Testis (tissue), 3 donors: ENCODE results near the gene CIITA. TPM values are rescaled to one million over a fixed set of nuclear protein-coding genes. Genes with fewer than 3 reads are reported as not detected.

Experiments
- DNase-seq: peaks from one replicate; pipeline ENCODE4 v3.0.0-alpha.2; 2019
- H3K27ac ChIP-seq, 2 donors: fragments of 200-600 bp; sonication (generic); one replicate each; pipeline ENCODE4 v1.5.1; 2019
- H3K27me3 ChIP-seq: fragments of 200-600 bp; sonication (generic); one replicate; pipeline ENCODE4 v1.5.1; 2019
- H3K36me3 ChIP-seq: fragments of 200-600 bp; sonication (generic); one replicate; pipeline ENCODE4 v1.5.1; 2017; ENCODE audit warnings: low read depth; ENCODE audit errors: missing control alignments
- H3K4me1 ChIP-seq: fragments of 200-600 bp; sonication (generic); one replicate; pipeline ENCODE4 v1.5.1; 2019
- H3K4me3 ChIP-seq, 2 donors: fragments of 200-600 bp; sonication (generic); one replicate each; pipeline ENCODE4 v1.5.1; 2017 to 2019
- H3K9me3 ChIP-seq: fragments of 200-600 bp; sonication (generic); one replicate; pipeline ENCODE4 v1.5.1; 2017
- CTCF ChIP-seq, 3 experiments: fragments of 450-650 bp in 2 of 3; fragments of 200-600 bp in 1 of 3; sonication (generic) in 1 of 3; IDR thresholded peaks; one replicate each; pipeline ENCODE4 v1.5.1; 2016 to 2019; ENCODE audit warnings: antibody characterized with exemption in 3 of 3, mild to moderate bottlenecking in 2 of 3, moderate library complexity in 1 of 3
- POLR2A ChIP-seq: fragments of 450-650 bp; IDR thresholded peaks from one replicate; pipeline ENCODE4 v1.6.1; 2017; ENCODE audit warnings: antibody characterized with exemption, mild to moderate bottlenecking, moderate library complexity
- WGBS, 2 donors: methylation state at CpG; one replicate each; pipeline ENCODE4 v1.1.5; 2018; 5-methylcytosine and 5-hydroxymethylcytosine counted together
- intact Hi-C: fragments of 100-400 bp; cut with DNase I; formaldehyde crosslinking; loops from one replicate; pipeline ENCODE4 v1.15.1; 2023; ENCODE audit warnings: low total_unique reads
- polyA plus RNA-seq: library from polyadenylated mRNA; stranded (reverse); fragments of 350-450 nt; fragmentation: Illumina TruSeq; extraction: RNeasy Lipid Tissue Mini Kit (QIAGEN cat#74804); gene quantifications from one replicate; pipeline ENCODE4 v1.2.3, GENCODE V29; 2014; ENCODE audit warnings: low read depth, low replicate concordance; ENCODE audit not compliant: insufficient read depth
- total RNA-seq, 2 donors: library from RNA; depleted of rRNA; stranded (reverse); fragments of >200 nt; gene quantifications; one replicate each; pipeline ENCODE4 v1.2.3, GENCODE V29; 2016

The CIITA gene
- total and polyA plus RNA-seq, 3 donors from 2014 or later = 6.3 to 16.0 (median 9.5) TPM

GRCh38 chr16:10976634-10977033 is 99.6 kb downstream of the CIITA start:
- Histone ChIP-seq H3K4me3 (no peak overlapping the region), H3K4me1 (peaks cover 30% of the 10 kb centered on the region), H3K9me3 (no peaks in the 10 kb centered on the region), H3K27ac (no peak overlapping the region), H3K27me3 (no peaks in the 10 kb centered on the region), H3K36me3 (no peaks in the 10 kb centered on the region)
- 97% methylated on average over 3 of the region's 3 CpGs; no CpG with 5 or more reads in 1 of the 2 donors for WGBS, 2 donors
- intact Hi-C loops = no loop called here
- no peak for DNase-seq
- TF ChIP-seq POLR2A (no peak), CTCF (IDR thresholded peaks at IDR 0.05) (no peak)

GRCh38 chr16:10978124-10978523 is 101.1 kb downstream of the CIITA start:
- Histone ChIP-seq H3K9me3 (no peaks in the 10 kb centered on the region), H3K4me3 (no peak overlapping the region), H3K27ac (no peak overlapping the region), H3K4me1 (peaks cover 19% of the 10 kb centered on the region), H3K36me3 (no peaks in the 10 kb centered on the region), H3K27me3 (no peaks in the 10 kb centered on the region)
- TF ChIP-seq CTCF (IDR thresholded peaks at IDR 0.05) = no peak
- TF ChIP-seq POLR2A = no peak
- no peak for DNase-seq
- intact Hi-C loops = no loop called here
- 96% methylated on average over 5 to 6 of the region's 6 CpGs for WGBS, 2 donors

- TF ChIP-seq CTCF (IDR thresholded peaks at IDR 0.05) (no peak), POLR2A (no peak)
- Histone ChIP-seq H3K27me3 (no peaks in the 10 kb centered on the region), H3K9me3 (no peaks in the 10 kb centered on the region), H3K36me3 (no peaks in the 10 kb centered on the region), H3K4me1 (peaks cover 19% of the 10 kb centered on the region), H3K27ac (no peak overlapping the region), H3K4me3 (no peak overlapping the region)
- intact Hi-C loops = no loop called here
- no peak for DNase-seq
- 80 to 85% methylated on average over 14 of the region's 14 CpGs for WGBS, 2 donors
Measured at GRCh38 chr16:10978871-10979446, 102.0 kb downstream of the CIITA start.

GRCh38 chr16:10979717-10980601 is 103.0 kb downstream of the CIITA start:
- DNase-seq = peak; percentile 56
- no peaks in the 10 kb centered on the region for H3K9me3 ChIP-seq
- 42 to 49% methylated on average over 17 to 19 of the region's 19 CpGs for WGBS, 2 donors
- intact Hi-C loops = no loop called here
- peak overlapping the region in 1 of 2 donors; percentile 3 for H3K27ac ChIP-seq
- no peak for TF ChIP-seq POLR2A
- no peak for TF ChIP-seq CTCF (IDR thresholded peaks at IDR 0.05)
- H3K4me3 ChIP-seq = no peak overlapping the region
- no peaks in the 10 kb centered on the region for H3K36me3 ChIP-seq
- peaks cover 19% of the 10 kb centered on the region for H3K4me1 ChIP-seq
- no peaks in the 10 kb centered on the region for H3K27me3 ChIP-seq
